C4-2B (cell line): ENCODE measurements around the gene ABCC8.
A peak's percentile ranks its signal among the peaks of the same experiment; 100 is the strongest.

Source experiments
- H3K27ac ChIP-seq: fragments of 450-650 bp; 2 replicates; pipeline ENCODE4 v1.5.1; 2017
- ZFX ChIP-seq: fragments of 450-650 bp; IDR thresholded peaks from 2 replicates; pipeline ENCODE4 v1.6.1; 2017
- TF ChIP-seq, protein P1 (sequence below): fragments of 450-650 bp; conservative IDR thresholded peaks from 2 replicates; pipeline ENCODE4 v1.5.1; 2017; ENCODE audit warnings: mild to moderate bottlenecking

Gene ABCC8

DNA sequence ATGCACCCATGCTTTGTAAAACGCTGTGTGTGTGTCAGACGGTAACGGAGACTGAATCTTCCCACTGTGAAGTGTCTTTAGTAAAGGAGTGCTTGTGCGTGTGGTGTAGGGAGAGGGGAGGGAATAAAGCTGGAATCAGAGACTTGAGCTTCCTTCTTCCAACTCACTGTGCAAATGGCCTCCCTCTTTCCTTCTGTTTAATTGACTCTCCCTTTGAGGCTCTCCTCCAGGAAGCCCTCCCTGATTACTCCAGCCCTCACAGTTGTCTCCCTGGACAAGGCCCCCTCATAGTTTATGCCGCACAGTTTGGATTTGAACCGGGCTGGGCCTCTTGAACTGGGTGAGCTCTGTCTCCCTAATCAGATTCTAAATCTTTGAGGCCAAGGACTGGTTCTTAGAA, 65.2 kb downstream of the ABCC8 start:
- peak overlapping the region; percentile 58 for H3K27ac ChIP-seq
- TF ChIP-seq ZFX: no peak

DNA sequence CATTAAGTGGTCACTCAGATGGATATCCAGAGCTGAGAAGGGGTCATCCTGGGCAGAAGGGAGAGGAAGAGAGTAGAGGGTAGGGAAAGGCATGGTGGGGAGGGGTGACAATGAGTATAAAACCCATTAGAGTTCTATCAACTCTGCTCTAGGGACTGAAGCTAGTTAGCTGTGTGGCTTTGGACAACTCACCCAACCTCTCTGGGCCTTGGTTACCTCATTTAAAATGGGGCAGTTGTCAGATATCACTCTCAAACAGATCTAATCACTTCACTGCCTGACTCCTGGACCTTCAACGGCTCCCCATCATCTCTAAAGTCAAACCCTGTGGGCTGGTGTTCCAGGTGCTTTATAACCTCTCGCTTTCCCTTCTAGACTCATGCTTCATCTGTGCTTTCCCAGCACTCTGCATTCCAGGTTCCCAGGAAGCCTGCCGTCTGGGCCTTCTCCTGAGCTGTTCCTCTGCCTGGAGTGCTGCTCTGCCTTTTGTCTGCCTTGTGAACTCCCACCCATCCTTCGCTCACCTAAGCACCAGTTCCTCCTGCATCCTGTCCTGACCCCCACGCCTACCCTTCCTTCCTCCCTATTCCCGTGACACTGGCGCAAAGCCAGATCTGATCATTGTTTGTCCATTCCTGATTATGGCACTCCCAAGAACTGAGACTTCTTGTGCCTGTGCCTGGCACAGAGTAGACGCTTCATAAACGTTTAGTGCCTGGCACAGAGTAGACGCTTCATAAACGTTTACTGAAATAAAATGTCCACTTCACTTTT, 65.9 kb downstream of the ABCC8 start:
- TF ChIP-seq ZFX: no peak
- TF ChIP-seq, protein P1, sequence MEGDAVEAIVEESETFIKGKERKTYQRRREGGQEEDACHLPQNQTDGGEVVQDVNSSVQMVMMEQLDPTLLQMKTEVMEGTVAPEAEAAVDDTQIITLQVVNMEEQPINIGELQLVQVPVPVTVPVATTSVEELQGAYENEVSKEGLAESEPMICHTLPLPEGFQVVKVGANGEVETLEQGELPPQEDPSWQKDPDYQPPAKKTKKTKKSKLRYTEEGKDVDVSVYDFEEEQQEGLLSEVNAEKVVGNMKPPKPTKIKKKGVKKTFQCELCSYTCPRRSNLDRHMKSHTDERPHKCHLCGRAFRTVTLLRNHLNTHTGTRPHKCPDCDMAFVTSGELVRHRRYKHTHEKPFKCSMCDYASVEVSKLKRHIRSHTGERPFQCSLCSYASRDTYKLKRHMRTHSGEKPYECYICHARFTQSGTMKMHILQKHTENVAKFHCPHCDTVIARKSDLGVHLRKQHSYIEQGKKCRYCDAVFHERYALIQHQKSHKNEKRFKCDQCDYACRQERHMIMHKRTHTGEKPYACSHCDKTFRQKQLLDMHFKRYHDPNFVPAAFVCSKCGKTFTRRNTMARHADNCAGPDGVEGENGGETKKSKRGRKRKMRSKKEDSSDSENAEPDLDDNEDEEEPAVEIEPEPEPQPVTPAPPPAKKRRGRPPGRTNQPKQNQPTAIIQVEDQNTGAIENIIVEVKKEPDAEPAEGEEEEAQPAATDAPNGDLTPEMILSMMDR: no peak
- H3K27ac ChIP-seq: peak overlapping the region; percentile 58

DNA sequence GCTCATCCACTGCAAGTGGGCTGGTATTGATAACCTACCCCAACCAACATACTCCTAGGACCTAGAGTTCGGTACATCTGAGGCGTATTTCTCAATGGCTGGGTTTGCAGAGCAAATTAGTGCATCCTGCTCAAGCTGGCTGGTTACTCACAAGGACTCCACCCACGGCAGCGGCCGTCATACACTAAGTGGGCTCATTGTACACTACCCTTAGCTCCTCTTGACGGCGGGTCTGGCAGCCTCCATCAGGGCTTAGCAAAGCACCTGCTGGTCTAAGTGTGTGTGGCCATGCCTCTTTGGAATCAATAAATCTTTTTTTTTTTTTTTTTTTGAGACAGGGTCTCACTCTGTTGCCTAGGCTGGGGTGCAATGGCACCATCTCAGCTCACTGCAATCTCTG, 68.0 kb downstream of the ABCC8 start:
- TF ChIP-seq, protein P1: no peak
- no peak for TF ChIP-seq ZFX

GRCh38 chr11:17408026-17408425, 68.6 kb downstream of the ABCC8 start:
- TF ChIP-seq ZFX: no peak
- TF ChIP-seq, protein P1: no peak
- H3K27ac ChIP-seq: no peak overlapping the region; the same call in 1 of the 2 replicates

More for the DNA sequence above, 68.0 kb downstream of the ABCC8 start:
- no peak overlapping the region for H3K27ac ChIP-seq

GRCh38 chr11:17407575-17407974, 69.1 kb downstream of the ABCC8 start:
- TF ChIP-seq, protein P1: no peak
- no peak for TF ChIP-seq ZFX
- peak overlapping the region; percentile 83 for H3K27ac ChIP-seq

DNA sequence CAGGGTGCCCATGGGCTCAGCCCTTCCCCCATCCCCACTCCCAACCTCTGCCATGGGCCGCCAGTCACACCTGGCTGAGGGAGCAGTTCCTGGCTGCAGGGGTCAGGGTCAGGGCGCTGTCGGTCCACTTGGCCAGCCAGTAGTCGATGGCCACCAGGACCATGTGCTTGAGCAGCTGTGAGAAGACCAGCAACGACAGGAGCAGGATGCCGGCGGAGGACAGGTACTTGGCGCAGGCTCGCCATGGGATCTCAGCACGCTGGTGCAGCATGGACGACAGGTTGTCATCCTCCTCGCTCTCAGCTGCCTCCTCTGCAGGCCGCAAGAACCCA, 69.9 kb downstream of the ABCC8 start:
- peak overlapping the region; percentile 83 for H3K27ac ChIP-seq
- TF ChIP-seq, protein P1: no peak
- TF ChIP-seq ZFX: no peak

GRCh38 chr11:17406082-17406817, 70.4 kb downstream of the ABCC8 start:
- TF ChIP-seq, protein P1: no peak
- no peak for TF ChIP-seq ZFX
- H3K27ac ChIP-seq: peak overlapping the region; percentile 83
